Loucy (cell line): ENCODE results near the gene COG2.
"Not testable (repeated sequence)": the region's sequence is repeated elsewhere in the genome, so short reads cannot be mapped to it uniquely, and the experiment has no call there.

Experiments used
- H2AFZ ChIP-seq: fragments of 200-600 bp; sonication (generic); 2 replicates; pipeline ENCODE4 v1.6.0; 2016; ENCODE audit warnings: antibody characterized with exemption, mild to moderate bottlenecking, low read length, moderate library complexity
- H3F3A ChIP-seq: fragments of 200-600 bp; 2 replicates; pipeline ENCODE4 v1.6.0; 2016; ENCODE audit warnings: antibody characterized with exemption, low read depth, mild to moderate bottlenecking
- H3K27me3 ChIP-seq: fragments of 200-600 bp; sonication (generic); 2 replicates; pipeline ENCODE4 v1.6.1; 2014; ENCODE audit warnings: low read length, mild to moderate bottlenecking; ENCODE audit not compliant: insufficient read depth, poor library complexity, severe bottlenecking
- H3K36me3 ChIP-seq: fragments of 200-600 bp; sonication (generic); 2 replicates; pipeline ENCODE4 v1.6.1; 2016; ENCODE audit warnings: low read length; ENCODE audit not compliant: insufficient read depth
- H3K4me1 ChIP-seq: fragments of 200-600 bp; sonication (generic); 2 replicates; pipeline ENCODE4 v1.5.1; 2014; ENCODE audit warnings: low read length, mild to moderate bottlenecking; ENCODE audit not compliant: insufficient read depth, poor library complexity, severe bottlenecking
- H3K4me2 ChIP-seq: fragments of 200-600 bp; sonication (generic); 2 replicates; pipeline ENCODE4 v1.6.0; 2014; ENCODE audit warnings: antibody characterized with exemption, low read length, low read depth, mild to moderate bottlenecking; ENCODE audit not compliant: poor library complexity, severe bottlenecking
- H3K4me3 ChIP-seq: fragments of 200-600 bp; sonication (generic); 2 replicates; pipeline ENCODE4 v1.5.1; 2014; ENCODE audit warnings: low read length, mild to moderate bottlenecking, mixed read lengths; ENCODE audit not compliant: poor library complexity, severe bottlenecking
- H3K79me2 ChIP-seq: fragments of 200-600 bp; sonication (generic); 2 replicates; pipeline ENCODE4 v1.6.1; 2014; ENCODE audit warnings: low read length; ENCODE audit not compliant: insufficient read depth
- H3K9ac ChIP-seq: fragments of 200-600 bp; sonication (generic); 2 replicates; pipeline ENCODE4 v1.6.0; 2014; ENCODE audit warnings: mild to moderate bottlenecking, low read depth, low read length, moderate library complexity; ENCODE audit not compliant: poor library complexity, severe bottlenecking
- H3K9me2 ChIP-seq: fragments of 200-600 bp; sonication (generic); replicated peaks from 2 replicates; pipeline ENCODE4 v1.6.1; 2016; ENCODE audit warnings: low read depth, low read length, mixed read lengths
- H3K9me3 ChIP-seq: fragments of 200-600 bp; sonication (generic); 2 replicates; pipeline ENCODE4 v1.6.1; 2014; ENCODE audit warnings: mild to moderate bottlenecking, antibody characterized with exemption, low read length, low read depth; ENCODE audit not compliant: insufficient read depth
- H4K20me1 ChIP-seq: fragments of 200-600 bp; sonication (generic); 2 replicates; pipeline ENCODE4 v1.6.0; 2014; ENCODE audit warnings: antibody characterized with exemption, low read length, mild to moderate bottlenecking; ENCODE audit not compliant: insufficient read depth, poor library complexity, severe bottlenecking
- CTCF ChIP-seq: fragments of 200-600 bp; sonication (generic); conservative IDR thresholded peaks from 2 replicates; pipeline ENCODE4 v1.5.1; 2014; ENCODE audit warnings: mild to moderate bottlenecking, antibody characterized with exemption, low read length
- EZH2phosphoT487 ChIP-seq: fragments of 200-600 bp; IDR thresholded peaks from 2 replicates; pipeline ENCODE4 v1.6.1; 2018; ENCODE audit warnings: antibody characterized with exemption, mild to moderate bottlenecking, moderate library complexity, borderline replicate concordance

Gene COG2

GRCh38 chr1:230713915-230714764 lies 71.9 kb downstream of the COG2 start, which contains the start of gene AGT:
Gene AGT (minus strand): TSS chr1:230714122. CDS start chr1:230710823, 3,299 bp downstream.
- H3K9ac ChIP-seq, result no peak within 1 kb of the TSS
- H3K79me2 ChIP-seq, result no peaks in the 10 kb centered on the region
- H3K4me1 ChIP-seq, result no peaks in the 10 kb centered on the region
- no peaks in the 10 kb centered on the region for H3K36me3 ChIP-seq
- H4K20me1 ChIP-seq, result no peaks in the 10 kb centered on the region
- H3K4me3 ChIP-seq, result no peak within 1 kb of the TSS
- no peaks in the 10 kb centered on the region for H3K9me2 ChIP-seq
- TF ChIP-seq CTCF, result no peak
- TF ChIP-seq EZH2phosphoT487, result no peak
- H3K9me3 ChIP-seq, result no peaks in the 10 kb centered on the region
- no peaks in the 10 kb centered on the region for H3K27me3 ChIP-seq
- H3F3A ChIP-seq, result no peaks in the 10 kb centered on the region
- no peak within 1 kb of the TSS for H3K4me2 ChIP-seq
- no peak within 1 kb of the TSS for H2AFZ ChIP-seq

GRCh38 chr1:230715510-230715909 lies 73.2 kb downstream of the COG2 start:
- no peaks in the 10 kb centered on the region for H3K36me3 ChIP-seq
- no peaks in the 10 kb centered on the region for H4K20me1 ChIP-seq
- no peaks in the 10 kb centered on the region for H3K4me1 ChIP-seq
- no peaks in the 10 kb centered on the region for H3K27me3 ChIP-seq
- H3K9me3 ChIP-seq, result no peaks in the 10 kb centered on the region
- no peaks in the 10 kb centered on the region for H3K79me2 ChIP-seq
- H2AFZ ChIP-seq, result no peak overlapping the region
- H3K4me2 ChIP-seq, result no peak overlapping the region
- H3K4me3 ChIP-seq, result no peak overlapping the region
- TF ChIP-seq EZH2phosphoT487 (no peak), CTCF (no peak)
- no peaks in the 10 kb centered on the region for H3K9me2 ChIP-seq
- no peak overlapping the region for H3K9ac ChIP-seq
- H3F3A ChIP-seq, result no peaks in the 10 kb centered on the region

- H4K20me1 ChIP-seq, H2AFZ ChIP-seq, H3K4me3 ChIP-seq, H3K9me2 ChIP-seq, H3K9me3 ChIP-seq, H3K4me2 ChIP-seq, H3K36me3 ChIP-seq, H3F3A ChIP-seq, H3K27me3 ChIP-seq, H3K79me2 ChIP-seq, H3K4me1 ChIP-seq, H3K9ac ChIP-seq: not testable (repeated sequence)
Measured at GRCh38 chr1:230716453-230716852, 74.2 kb downstream of the COG2 start.

- H4K20me1 ChIP-seq, result no peaks in the 10 kb centered on the region
- H2AFZ ChIP-seq, result no peak overlapping the region
- H3K4me3 ChIP-seq, result no peak overlapping the region
- no peaks in the 10 kb centered on the region for H3K79me2 ChIP-seq
- TF ChIP-seq EZH2phosphoT487 (no peak), CTCF (no peak)
- no peak overlapping the region for H3K4me2 ChIP-seq
- no peaks in the 10 kb centered on the region for H3F3A ChIP-seq
- no peak overlapping the region for H3K9ac ChIP-seq
- H3K9me3 ChIP-seq, result no peaks in the 10 kb centered on the region; the same call in 1 of the 2 replicates
- H3K27me3 ChIP-seq, result no peaks in the 10 kb centered on the region
- H3K4me1 ChIP-seq, result no peaks in the 10 kb centered on the region
- no peaks in the 10 kb centered on the region for H3K9me2 ChIP-seq
- H3K36me3 ChIP-seq, result no peaks in the 10 kb centered on the region
Measured at GRCh38 chr1:230717251-230717650, 75.0 kb downstream of the COG2 start.

- H3K9me2 ChIP-seq, H3K4me2 ChIP-seq, H3K4me1 ChIP-seq, H3K79me2 ChIP-seq, H3K4me3 ChIP-seq, H3K9me3 ChIP-seq, H3K9ac ChIP-seq, H3K27me3 ChIP-seq, H3F3A ChIP-seq, H3K36me3 ChIP-seq, H2AFZ ChIP-seq, H4K20me1 ChIP-seq: not testable (repeated sequence)
Measured at GRCh38 chr1:230721849-230722522, 79.7 kb downstream of the COG2 start.
